Measurements from ENCODE around the gene TMEM252.

Gene TMEM252

DNA sequence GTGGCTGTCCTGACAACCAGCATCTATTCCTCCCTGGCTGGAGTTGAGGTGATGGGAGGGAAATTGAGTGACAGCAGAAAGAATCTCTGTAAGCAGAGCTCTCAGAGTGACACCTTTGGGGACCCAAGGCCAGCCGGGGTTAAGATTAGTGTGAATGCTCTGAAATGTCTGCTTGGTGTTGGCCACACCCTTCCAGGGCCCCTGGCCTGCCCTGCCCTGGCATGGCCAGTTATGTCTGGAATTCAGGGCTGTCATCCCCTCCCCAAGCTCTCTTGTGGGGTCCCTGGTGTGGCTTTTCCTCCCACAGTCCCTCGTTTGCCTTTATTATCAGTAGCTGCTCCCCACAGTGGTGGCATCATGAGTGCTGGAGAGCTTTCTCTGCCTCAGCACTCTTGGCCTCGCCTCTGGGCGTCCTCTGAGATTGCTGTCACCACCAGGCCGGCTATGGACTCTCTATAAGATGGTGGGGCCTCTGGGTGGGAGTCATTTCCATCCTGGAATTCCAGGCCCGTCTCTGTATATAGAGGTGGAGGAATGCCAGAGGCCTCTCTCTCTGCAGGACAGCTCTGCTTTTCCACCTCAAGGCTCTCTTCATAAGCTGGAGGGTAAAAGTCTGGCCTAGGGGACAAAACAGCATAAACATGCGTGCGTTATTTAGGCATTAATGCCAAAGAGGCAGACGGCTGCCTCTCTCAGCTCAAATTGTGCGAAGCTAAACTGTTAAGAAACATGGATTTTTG is 3.6 kb downstream of the TMEM252 start:
- POLR2A ChIA-PET, result no interaction called here
- DNase-seq (ENCODE audit: extremely low spot score), result no peak

GRCh38 chr9:68533678-68534077 is 7.0 kb downstream of the TMEM252 start:
- ChIA-PET POLR2A (no interaction called here), CTCF (interaction anchor here (0.5 kb wide), 1 partner anchor 21 kb away, joined by 4 read pairs; no protein-coding TSS in a partner anchor)
- no peak for DNase-seq (ENCODE audit: extremely low spot score)
- TF ChIP-seq TARDBP (IDR thresholded peaks at IDR 0.05) (no peak), FOXK2 (IDR thresholded peaks at IDR 0.05) (no peak), PKNOX1 (IDR thresholded peaks at IDR 0.05) (no peak), HDGF (IDR thresholded peaks at IDR 0.05; ENCODE audit: borderline replicate concordance) (no peak), FOXA1 (IDR thresholded peaks at IDR 0.05) (no peak), SUZ12 (IDR thresholded peaks at IDR 0.05) (no peak), ZNF384 (IDR thresholded peaks at IDR 0.05) (no peak), ARNT (IDR thresholded peaks at IDR 0.05) (no peak), L3MBTL2 (conservative IDR thresholded peaks at IDR 0.05) (no peak), BHLHE40 (IDR thresholded peaks at IDR 0.05; ENCODE audit: borderline replicate concordance) (no peak), NFRKB (IDR thresholded peaks at IDR 0.05) (no peak), SP1 (IDR thresholded peaks at IDR 0.05) (no peak), LEF1 (IDR thresholded peaks at IDR 0.05; ENCODE audit: borderline replicate concordance) (no peak), FOXM1 (IDR thresholded peaks at IDR 0.05; ENCODE audit: borderline replicate concordance) (no peak), CTBP1 (IDR thresholded peaks at IDR 0.05; ENCODE audit: borderline replicate concordance) (no peak)

More for the DNA sequence above, 3.6 kb downstream of the TMEM252 start:
- no peak for TF ChIP-seq FOXK2 (IDR thresholded peaks at IDR 0.05)
- no peak for TF ChIP-seq L3MBTL2 (conservative IDR thresholded peaks at IDR 0.05)
- no peak for TF ChIP-seq FOXA1 (IDR thresholded peaks at IDR 0.05)
- TF ChIP-seq TARDBP (IDR thresholded peaks at IDR 0.05), result no peak
- no peak for TF ChIP-seq SP1 (IDR thresholded peaks at IDR 0.05)
- TF ChIP-seq CTBP1 (IDR thresholded peaks at IDR 0.05; ENCODE audit: borderline replicate concordance), result no peak
- TF ChIP-seq PKNOX1 (IDR thresholded peaks at IDR 0.05), result no peak
- no peak for TF ChIP-seq LEF1 (IDR thresholded peaks at IDR 0.05; ENCODE audit: borderline replicate concordance)
- TF ChIP-seq ELF4 (IDR thresholded peaks at IDR 0.05), result no peak
- TF ChIP-seq HDGF (IDR thresholded peaks at IDR 0.05; ENCODE audit: borderline replicate concordance), result no peak
- no peak for TF ChIP-seq BHLHE40 (IDR thresholded peaks at IDR 0.05; ENCODE audit: borderline replicate concordance)
- TF ChIP-seq ARNT (IDR thresholded peaks at IDR 0.05), result no peak
- no peak for TF ChIP-seq SUZ12 (IDR thresholded peaks at IDR 0.05)
- no peak for TF ChIP-seq FOXM1 (IDR thresholded peaks at IDR 0.05; ENCODE audit: borderline replicate concordance)
- TF ChIP-seq ZNF384 (IDR thresholded peaks at IDR 0.05), result no peak
- TF ChIP-seq NFRKB (IDR thresholded peaks at IDR 0.05), result no peak
- CTCF ChIA-PET, result no interaction called here

- TF ChIP-seq BHLHE40 (IDR thresholded peaks at IDR 0.05; ENCODE audit: borderline replicate concordance) (no peak), SUZ12 (IDR thresholded peaks at IDR 0.05) (no peak), ELF4 (IDR thresholded peaks at IDR 0.05) (no peak), TARDBP (IDR thresholded peaks at IDR 0.05) (no peak), NFRKB (IDR thresholded peaks at IDR 0.05) (no peak), SP1 (IDR thresholded peaks at IDR 0.05) (no peak), FOXA1 (IDR thresholded peaks at IDR 0.05) (no peak), FOXK2 (IDR thresholded peaks at IDR 0.05) (no peak), L3MBTL2 (conservative IDR thresholded peaks at IDR 0.05) (no peak)
- ChIA-PET CTCF (no interaction called here), POLR2A (no interaction called here)
- DNase-seq (ENCODE audit: extremely low spot score), result no peak
Observed at GRCh38 chr9:68532131-68532530, 8.6 kb downstream of the TMEM252 start.

DNA sequence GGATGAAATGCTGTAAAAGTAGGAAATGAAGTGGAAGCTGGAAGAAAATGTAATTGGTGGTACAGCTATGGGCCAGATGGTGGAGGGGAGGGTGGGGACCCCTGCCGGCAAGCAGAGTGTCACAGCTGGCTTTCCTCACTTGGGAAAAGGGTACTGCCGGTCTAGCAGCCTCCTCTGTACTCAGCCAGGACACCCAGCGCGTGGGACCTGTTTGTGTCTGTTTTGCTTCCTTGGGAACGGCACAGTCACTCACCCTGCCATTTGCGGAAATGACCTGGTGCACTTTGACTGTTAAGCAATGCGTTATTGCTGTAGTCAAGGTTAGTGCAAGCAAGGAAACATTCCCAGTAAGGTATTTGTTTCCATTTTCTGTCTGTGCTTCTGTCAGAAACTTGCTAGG is 10.1 kb downstream of the TMEM252 start:
- ChIA-PET POLR2A (interaction anchor here (0.6 kb wide), 1 partner anchor 96 kb away, joined by 3 read pairs; no protein-coding TSS in a partner anchor), CTCF (no interaction called here)
- TF ChIP-seq HDGF (IDR thresholded peaks at IDR 0.05; ENCODE audit: borderline replicate concordance) (no peak), FOXM1 (IDR thresholded peaks at IDR 0.05; ENCODE audit: borderline replicate concordance) (no peak), NFRKB (IDR thresholded peaks at IDR 0.05) (no peak), FOXA1 (IDR thresholded peaks at IDR 0.05) (no peak), LEF1 (IDR thresholded peaks at IDR 0.05; ENCODE audit: borderline replicate concordance) (no peak), ARNT (IDR thresholded peaks at IDR 0.05) (no peak), L3MBTL2 (conservative IDR thresholded peaks at IDR 0.05) (no peak), SP1 (IDR thresholded peaks at IDR 0.05) (no peak), TARDBP (IDR thresholded peaks at IDR 0.05) (no peak)
- DNase-seq (ENCODE audit: extremely low spot score), result no peak

DNA sequence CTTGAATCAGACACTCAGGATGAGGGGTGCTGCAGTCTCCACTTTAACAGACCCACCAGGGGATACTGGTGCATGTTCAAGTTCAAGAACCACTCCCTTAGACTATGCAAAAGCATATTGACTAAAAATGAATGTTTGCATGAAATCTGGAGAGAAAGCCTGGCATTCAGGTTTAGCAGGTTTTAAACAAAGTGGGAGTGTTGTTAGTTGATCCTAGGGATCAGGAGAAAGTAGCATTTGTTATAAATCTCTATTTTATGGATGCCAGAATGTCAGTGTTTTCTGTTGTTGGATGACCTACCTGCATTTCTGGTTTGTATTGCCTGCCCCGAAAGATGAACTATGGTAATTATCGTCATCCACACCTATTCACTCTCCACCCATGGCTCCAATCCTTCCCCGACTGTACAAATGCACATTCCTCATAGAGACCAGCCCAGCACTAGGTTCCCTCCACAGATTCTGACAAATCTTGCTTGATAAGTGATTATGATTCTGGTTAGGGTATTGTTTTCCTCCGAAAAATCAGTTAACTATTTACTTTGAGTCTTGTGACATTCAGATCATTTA is 17.2 kb downstream of the TMEM252 start:
- ChIA-PET CTCF (no interaction called here), POLR2A (no interaction called here)
- no peak for TF ChIP-seq LEF1 (IDR thresholded peaks at IDR 0.05; ENCODE audit: borderline replicate concordance)
- no peak for DNase-seq (ENCODE audit: extremely low spot score)

GRCh38 chr9:68522954-68523353 is 17.7 kb downstream of the TMEM252 start:
- no peak for DNase-seq (ENCODE audit: extremely low spot score)
- ChIA-PET POLR2A (no interaction called here), CTCF (interaction anchor here (0.6 kb wide), 1 partner anchor 66 kb away, joined by 3 read pairs; no protein-coding TSS in a partner anchor)
- no peak for TF ChIP-seq CTBP1 (IDR thresholded peaks at IDR 0.05; ENCODE audit: borderline replicate concordance)
- no peak for TF ChIP-seq LEF1 (IDR thresholded peaks at IDR 0.05; ENCODE audit: borderline replicate concordance)
- TF ChIP-seq FOXM1 (IDR thresholded peaks at IDR 0.05; ENCODE audit: borderline replicate concordance), result no peak
- TF ChIP-seq ARNT (IDR thresholded peaks at IDR 0.05), result no peak
- no peak for TF ChIP-seq TARDBP (IDR thresholded peaks at IDR 0.05)
- no peak for TF ChIP-seq SUZ12 (IDR thresholded peaks at IDR 0.05)
- TF ChIP-seq FOXK2 (IDR thresholded peaks at IDR 0.05), result no peak
- TF ChIP-seq NFRKB (IDR thresholded peaks at IDR 0.05), result no peak
- no peak for TF ChIP-seq L3MBTL2 (conservative IDR thresholded peaks at IDR 0.05)
- TF ChIP-seq ZNF384 (IDR thresholded peaks at IDR 0.05), result no peak
- no peak for TF ChIP-seq PKNOX1 (IDR thresholded peaks at IDR 0.05)
- TF ChIP-seq HDGF (IDR thresholded peaks at IDR 0.05; ENCODE audit: borderline replicate concordance), result no peak
- no peak for TF ChIP-seq FOXA1 (IDR thresholded peaks at IDR 0.05)

Data from HEK293T (cell line).